ENCODE data around the gene TIPARP.
"Not testable (repeated sequence)": the region's sequence is repeated elsewhere in the genome, so short reads cannot be mapped to it uniquely, and the experiment has no call there.

TIPARP gene

DNA sequence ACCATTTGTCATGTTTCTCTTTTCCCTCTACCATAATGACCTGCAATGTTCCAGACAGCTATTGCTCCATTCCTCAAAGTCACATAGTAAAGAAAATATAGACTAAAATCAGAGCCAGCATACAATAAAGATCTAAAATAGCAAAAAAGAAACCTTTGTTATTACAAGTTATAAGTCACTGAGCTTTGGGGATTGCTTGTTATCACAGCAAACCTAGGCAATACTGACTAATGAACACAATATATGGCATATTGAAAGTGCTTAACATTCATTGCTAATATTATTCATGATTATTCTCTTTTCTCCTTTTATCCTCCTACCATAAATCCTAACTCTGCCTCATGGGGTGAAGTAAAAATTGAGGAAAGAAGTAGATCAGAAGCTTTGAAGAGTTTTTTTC, 27.4 kb upstream of the TIPARP start:
- DNase-seq (ENCODE audit: low read depth in 2 of 2): no peak

DNA sequence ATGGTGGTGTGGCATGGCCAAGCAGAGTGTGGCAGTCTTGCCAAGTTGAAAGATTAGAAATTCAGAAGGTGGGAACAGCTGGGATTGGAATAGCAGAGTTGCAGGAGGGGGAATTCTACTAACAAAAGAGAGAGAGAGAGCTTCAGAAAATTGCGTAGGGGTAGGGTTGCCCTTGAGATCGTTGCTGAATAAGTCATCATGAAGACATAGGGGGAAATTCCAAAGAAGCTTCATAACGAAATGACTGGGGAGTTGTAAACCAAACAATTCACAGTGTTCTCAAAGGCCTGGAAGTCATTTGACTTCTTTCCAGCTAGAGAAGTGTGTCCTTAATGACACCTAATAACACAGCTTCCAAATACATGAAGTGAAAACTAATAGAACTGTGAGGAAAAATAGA, 26.3 kb upstream of the TIPARP start:
- DNase-seq (ENCODE audit: low read depth in 2 of 2): no peak

DNA sequence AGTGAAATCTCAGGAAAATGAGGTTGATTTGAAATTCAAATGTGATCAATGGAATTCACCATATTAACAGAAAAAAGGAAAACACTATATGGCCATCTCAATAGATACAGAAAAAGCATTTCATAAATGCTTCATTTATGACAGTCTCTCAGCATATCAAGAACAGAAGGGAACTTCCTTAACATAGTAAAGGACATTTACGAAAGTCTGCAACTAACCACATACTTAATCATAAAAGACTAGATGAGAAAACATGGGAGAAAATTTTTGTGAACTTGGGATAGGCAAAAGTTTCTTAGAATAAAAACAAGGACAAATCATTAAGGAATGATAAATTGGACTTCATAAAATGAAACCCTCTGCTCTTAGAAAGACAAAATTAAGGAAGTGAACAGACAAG, 24.7 kb upstream of the TIPARP start:
- DNase-seq (ENCODE audit: low read depth in 2 of 2): no peak

DNA sequence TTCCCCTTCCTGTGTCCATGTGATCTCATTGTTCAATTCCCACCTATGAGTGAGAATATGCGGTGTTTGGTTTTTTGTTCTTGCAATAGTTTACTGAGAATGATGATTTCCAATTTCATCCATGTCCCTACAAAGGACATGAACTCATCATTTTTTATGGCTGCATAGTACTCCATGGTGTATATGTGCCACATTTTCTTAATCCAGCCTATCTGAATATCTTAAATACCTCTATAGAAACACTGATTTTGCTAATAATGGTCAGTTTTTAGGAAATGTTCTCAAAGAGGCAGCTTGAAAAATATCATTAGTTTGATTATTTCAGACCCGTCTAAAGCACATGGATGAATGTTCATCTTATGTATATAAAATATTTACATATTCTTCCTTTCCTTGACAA, 21.7 kb upstream of the TIPARP start:
- DNase-seq (ENCODE audit: low read depth in 2 of 2): not testable (repeated sequence)

DNA sequence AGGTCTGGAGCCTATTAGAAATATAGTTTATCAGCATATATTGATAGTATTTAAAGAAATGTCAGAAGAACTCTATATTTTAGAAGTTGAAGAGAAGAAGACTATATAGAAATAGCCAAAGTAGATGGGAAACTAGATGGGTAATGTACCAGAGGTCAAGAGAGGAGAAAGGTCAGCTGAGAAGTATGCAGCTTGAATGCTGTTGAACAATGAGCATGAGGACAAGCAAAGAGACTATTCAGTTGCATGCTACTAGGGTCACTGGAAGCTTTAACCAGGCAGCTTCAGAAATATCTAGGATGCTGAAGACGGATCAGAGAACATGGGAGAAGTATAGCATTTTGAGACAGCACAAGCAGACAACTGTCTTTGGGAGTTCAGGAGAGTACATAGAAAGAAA, 19.6 kb upstream of the TIPARP start:
- DNase-seq (ENCODE audit: low read depth in 2 of 2): no peak

DNA sequence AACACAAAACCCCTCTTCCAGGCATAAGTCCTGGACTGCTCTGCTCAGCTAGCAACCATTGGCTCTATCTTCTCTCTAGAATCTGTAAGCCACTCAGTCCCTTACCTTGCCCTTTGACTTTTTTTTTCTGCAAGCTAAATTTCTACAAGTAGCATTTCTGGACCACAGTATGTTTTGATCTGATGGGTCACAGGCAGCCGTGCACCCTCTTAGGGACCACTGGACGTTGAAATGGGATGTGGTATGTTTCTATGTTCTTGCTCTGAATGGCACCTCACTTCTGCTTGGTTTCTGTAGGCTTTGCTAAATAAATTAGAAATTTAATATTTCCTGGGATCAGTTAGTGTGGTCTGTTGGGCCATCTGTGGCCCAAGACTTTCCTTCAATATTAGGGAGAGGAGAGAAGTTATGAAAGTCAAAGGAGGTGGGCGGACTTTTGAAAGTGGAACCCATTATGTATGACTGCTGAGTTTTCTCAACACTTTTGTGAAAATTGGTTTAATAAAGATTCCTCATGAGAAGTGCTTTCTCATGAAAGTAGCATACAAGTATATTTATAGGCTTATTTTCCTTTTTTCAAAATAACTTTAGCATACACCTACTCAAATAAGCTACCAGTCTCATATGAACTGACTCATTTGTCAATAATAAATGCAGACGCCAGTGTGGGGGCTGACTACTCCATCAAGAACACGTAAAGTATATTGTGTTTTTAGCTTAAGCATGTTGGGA, 18.4 kb upstream of the TIPARP start:
- no peak for DNase-seq (ENCODE audit: low read depth in 2 of 2)

DNA sequence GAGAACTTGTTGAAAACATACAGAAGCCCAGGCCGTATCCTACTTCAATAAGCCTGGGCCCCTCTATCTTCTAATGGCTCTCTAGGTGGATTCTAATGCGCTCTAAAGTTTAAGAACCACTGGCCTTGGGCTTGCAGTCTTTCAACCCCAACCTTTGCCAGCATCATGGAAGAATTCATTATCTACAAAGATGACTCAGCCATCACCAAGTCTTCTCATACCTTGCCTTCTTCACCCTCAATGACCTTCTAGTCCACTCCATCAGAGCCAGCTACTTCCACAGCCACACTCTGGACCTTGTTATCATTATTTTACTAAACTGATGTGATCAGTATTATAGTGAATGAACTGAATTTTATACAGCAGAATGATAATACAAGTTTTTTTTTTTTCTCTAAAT, 16.9 kb upstream of the TIPARP start:
- no peak for DNase-seq (ENCODE audit: low read depth in 2 of 2)

DNA sequence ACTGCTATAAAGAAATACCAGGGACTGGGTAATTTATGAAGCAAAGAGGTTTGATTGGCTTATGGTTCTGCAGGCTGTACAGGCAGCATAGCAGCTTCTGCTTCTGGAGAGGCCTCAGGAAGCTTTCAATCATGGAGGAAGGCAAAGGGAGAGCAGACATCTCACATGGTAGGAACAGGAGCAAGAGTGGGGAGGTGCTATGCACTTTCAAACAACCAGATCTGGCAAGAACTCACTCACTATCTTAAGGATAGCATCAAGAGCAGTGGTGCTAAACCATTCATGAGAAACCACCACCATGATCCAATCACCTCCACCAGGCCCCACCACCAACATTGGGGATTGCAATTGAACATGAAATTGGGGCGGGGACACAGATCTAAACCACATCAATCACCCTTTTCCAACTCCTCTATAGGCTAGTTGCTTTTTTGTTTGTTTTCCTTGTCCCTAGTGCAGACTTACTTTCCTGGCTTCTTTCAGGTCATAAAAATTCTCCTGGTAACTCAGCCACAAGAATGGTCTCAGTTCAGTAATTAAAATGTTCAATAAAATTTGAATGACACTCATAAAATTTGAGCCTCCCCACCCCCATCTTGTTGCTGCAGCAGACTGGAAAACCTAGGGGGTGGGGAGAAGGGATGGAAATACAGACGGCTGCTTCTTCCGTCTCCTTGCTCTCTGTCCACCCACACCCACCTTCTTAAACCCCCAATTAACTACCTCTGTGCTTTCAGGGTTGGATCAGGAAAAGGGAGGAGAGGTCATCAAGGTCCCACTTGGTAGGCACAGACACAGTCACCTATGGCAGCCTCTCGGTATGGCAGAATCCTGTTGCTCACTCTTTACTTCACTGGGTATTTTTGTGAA, 16.3 kb upstream of the TIPARP start:
- no peak for DNase-seq (ENCODE audit: low read depth in 2 of 2)

DNA sequence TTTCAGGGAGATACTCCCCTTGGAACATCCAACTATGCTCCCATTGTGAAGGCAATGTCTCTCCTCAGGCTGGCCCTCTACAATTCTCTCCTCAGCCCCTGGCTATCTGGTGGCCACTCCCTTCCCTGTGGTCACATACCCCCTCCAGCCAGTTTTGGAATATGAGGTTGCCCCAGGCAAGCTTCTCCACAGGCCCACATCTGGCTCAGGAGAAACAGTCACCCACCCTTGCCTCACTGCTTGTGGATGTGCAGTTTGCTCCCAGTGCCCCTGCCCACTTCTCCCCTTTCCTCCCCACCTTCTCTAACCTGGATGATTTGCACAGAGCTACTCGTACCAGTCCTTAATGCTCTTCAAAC, 15.7 kb upstream of the TIPARP start:
- no peak for DNase-seq (ENCODE audit: low read depth in 2 of 2)

DNA sequence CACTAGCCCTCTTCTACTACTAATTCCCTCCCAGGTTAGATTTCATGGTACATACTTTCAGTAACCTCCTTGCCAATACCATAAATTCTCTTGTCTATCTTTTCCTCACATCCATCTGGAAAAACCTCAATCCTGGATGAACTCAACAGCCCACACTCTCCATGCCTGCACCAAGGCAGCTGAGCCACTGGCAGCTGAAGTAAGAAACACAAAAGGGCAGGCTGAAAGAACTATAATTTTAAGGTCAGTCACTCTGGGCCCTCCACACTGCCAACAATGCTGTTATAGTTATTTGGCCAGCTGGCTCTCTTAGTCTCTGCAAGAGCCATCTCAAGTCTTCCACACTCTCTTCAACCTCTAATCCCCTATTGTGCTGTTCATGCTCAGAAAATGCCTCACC, 15.1 kb upstream of the TIPARP start:
- no peak for DNase-seq (ENCODE audit: low read depth in 2 of 2)

DNA sequence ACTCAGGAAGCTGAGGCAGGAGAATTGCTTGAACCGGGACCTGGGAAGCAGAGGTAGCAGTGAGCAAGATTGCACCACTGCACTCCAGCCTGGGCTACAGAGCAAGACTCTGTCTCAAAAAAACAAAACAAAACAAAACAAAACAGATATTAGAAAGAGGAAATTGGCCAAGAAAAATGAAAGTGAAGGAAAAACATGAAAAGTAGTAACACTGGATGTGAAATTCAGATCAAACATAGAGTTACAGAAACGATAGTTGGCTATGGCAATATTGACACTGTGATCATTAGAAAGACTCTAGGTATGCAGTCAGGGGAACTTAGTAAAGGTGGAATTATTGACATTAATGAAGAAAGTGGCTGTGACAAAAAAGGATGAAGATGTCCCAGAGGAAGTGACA, 13.2 kb upstream of the TIPARP start:
- no peak for DNase-seq (ENCODE audit: low read depth in 2 of 2)

DNA sequence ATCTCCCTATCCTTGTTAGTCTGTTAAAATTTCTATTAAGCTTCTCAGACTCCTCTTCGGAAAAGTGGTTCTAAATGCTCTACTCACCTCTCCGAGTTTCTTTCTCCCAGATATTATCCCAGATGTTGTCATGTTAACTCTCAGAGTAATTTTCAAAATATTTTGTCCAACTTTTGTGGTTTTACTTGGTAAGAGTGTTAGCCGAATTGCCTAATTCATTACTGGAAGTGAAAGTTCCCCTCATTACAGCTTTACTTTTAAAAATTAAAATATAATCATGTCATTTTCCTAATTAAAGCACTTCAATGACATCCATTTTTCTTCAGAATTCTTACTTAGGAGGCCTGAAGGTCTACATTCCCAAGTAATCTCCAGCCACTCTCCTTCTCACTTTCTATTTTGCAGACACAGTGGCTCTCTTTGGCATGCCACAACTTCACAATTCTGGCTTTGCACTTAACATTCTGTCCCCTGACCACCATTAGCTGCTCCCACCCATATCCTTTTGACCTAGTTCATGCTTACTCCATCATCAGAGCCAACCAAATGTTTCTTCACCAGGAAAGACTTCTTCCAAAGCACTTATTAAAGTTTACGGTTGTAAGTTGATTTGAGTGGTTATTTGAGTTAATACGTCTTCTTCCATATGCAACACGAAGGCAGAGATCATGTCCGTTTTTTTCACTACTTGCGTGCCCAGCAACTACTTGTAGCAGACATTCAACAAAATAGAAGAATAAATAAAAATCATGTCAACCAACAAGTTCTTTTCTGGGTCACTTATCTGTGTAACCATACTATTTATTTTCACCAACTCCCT, 10.2 kb upstream of the TIPARP start:
- DNase-seq (ENCODE audit: low read depth in 2 of 2): no peak

DNA sequence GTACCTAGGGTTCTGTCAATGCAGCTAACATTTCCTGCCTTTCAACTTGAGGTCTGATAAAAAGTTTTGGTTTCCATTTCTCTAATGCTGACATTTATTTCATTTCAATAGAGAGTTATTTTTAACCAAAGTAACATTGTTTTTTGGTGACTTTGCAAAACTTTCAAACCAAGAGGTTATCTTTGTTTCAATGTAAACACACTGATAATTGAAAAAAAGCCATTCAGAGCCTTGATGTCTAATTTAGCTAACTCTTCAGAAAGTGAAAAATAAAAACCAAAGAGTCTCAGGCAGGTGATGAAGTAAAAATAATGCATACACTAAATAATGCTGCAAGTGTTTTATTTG, 9.6 kb upstream of the TIPARP start:
- DNase-seq (ENCODE audit: low read depth in 2 of 2): no peak

DNA sequence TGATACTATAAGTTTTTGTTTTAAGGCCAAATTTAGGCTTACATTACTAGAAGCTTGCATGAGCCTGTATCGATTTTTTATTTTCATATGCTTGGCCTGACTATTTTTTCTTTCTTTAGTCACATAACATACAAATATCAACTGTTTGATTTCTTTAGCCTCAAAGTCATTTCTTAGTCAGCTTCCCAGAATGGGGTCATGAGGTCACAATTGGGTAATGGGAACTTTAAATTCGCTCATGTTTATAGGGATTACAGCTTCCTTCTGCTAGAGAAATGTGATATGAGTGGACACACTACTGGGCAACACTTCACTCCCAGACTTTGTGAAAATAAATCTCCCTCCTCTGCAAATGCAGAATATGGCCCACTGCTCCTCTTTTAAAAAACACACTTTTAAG, 9.1 kb upstream of the TIPARP start:
- no peak for DNase-seq (ENCODE audit: low read depth in 2 of 2)

DNA sequence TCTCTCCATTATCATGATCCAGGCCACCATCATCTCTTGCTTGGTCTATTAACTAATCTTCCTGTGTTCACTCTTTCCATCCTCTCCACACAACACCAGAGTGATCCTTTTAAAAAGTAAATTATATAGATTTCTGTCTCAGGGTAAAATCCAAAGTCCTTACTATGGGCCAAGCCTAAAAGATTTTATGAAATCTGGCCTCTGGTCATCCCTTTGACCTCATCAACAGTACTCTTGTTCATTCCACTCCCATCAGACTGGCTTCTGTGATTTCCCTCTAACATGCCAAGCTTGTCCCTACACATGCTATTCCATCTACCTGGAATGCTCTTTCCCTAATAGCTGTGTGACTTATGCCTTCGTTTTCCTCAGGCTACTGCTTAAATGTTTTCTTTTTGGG, 8.3 kb upstream of the TIPARP start:
- no peak for DNase-seq (ENCODE audit: low read depth in 2 of 2)

DNA sequence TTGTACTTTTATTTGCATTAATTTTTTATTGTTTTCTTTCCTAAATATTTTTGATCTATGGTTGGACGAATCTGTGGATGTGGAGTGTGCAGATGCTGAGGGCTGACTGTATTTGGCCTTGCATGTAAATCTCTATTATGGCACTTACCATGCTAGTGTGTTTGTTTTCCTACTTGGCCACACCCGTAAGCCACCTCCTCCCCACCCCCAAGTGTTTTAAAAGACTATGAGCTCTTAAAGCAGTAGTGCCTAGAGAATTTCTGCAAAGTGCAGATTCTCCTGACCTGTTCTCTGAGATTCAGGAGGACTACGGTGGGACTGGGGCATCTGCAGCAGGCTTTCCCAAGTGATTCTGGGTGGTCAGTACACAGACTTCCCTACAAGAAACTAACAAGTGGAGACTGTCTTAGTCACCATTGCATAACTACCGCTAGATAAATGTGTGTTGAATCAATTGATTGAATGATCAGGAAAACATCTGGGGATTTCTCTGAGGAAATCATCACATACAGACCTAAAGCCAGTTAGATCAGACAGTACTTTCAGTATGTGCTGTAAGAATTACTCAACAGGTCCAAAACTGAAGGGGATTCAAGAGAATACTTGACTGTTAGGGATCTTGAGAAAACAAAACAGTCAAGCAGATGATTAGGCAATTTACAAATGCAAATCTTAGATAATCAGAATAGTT, 6.2 kb upstream of the TIPARP start:
- DNase-seq (ENCODE audit: low read depth in 2 of 2): no peak

DNA sequence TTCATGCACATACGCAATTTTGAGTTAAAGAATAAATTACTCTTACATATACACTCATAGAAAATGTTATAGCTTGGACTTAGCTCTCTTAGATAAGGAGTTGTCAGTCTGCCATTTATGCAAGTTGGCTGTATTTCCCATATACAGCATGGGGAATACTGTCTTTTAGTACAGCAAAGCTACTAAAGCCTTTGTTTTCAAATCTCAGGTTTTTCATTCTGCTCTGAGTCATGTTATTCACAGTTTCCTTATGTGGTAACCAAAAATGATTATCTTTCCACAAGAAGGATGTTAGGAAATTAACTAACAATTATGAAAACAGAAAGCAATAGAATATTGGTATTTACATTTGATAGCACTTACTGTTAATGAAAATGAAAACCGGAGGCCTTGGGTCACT, 4.3 kb upstream of the TIPARP start:
- no peak for DNase-seq (ENCODE audit: low read depth in 2 of 2)

DNA sequence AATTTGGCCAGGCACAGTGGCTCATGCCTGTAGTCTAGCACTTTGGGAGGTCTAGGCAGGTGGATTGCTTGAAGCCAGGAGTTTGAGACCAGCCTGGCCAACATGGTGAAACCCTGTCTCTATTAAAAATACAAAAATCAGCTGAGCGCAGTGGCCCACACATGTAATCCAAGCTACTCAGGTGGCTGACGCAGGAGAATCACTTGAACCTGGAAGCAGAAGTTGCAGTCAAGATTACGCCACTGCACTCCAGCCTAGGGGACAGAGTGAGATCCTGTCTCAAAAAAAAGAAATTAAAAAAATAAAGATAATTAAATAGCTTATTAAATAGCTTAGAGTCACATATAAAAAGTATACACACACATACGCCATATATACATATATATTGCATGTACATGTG, 3.7 kb upstream of the TIPARP start:
- no peak for DNase-seq (ENCODE audit: low read depth in 2 of 2)

DNA sequence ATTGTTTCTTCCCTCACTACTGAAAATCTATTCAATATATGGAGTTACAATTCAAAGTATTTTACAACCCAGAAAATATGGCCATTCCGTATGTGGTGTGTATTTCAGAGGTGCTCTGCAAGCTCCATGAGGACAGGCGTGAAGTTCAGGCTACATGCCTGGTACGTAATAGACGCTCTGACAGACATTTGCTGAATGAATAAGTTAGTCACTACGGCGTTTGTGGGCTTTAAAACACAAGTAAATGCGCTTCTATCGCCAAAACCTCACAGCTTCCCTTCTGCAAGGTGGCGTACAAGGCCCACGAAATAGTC, 701 bp upstream of the TIPARP start:
- no peak for DNase-seq (ENCODE audit: low read depth in 2 of 2)

DNA sequence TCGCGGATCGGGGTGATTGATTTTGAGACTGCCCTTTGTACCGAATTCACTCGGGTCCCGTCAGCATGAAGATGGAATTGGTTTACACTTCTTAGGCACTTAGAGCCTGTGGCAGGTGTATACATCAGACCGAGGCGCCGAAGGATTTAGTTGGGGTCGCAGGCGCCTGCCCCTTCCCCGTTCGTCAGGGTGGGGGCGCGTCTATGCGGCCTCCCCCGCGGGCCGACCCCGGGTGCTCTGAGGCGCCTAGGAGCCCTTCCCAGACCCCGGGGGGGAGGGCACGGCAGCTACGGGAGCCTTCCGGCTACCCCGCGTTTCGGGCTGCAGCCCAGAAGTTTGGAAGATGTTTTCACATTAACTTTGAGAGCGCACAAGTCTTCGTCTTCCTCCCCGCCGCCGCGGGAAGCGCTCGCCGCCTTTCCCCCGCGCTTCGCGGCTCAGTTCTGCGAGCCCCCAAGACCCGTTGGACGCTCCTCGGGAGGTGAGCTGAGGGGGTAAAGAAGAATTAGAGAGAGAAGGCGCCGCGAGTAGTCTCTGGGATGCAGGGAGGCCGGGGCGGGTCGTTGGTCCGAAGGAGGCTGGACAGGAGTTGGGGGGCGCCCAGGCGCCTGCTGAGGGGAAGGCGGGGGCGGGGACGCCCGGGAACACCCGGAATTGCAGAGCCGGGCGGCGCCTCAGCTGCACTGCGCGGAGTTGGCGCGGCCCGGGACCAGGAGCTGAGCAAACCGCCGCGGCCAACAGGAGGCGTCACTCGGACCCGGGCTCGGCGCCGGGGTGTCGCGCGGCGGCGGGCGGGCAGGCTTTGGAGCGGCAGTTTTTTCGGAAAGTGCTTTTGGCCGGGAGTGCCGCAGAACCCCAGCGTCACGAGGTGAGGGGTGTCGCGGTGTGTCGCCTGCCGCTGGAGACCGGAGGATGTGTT, 780 bp downstream of the TIPARP start:
- peak in 1 of 2 donors; percentile 16 for DNase-seq (ENCODE audit: low read depth in 2 of 2)

Measured in stimulated activated CD8-positive, alpha-beta memory T cell treated with anti-CD3 and anti-CD28 coated beads, Interleukin-2, amount 100 ng/mL, for 1 hour (primary cell).